ENCODE measurements around the gene ZNF644. TPM values are rescaled to one million over a fixed set of nuclear protein-coding genes. Genes with fewer than 3 reads are reported as not detected.
A peak's percentile ranks its signal among the peaks of the same experiment; 100 is the strongest.
"Not testable (repeated sequence)": the region's sequence is repeated elsewhere in the genome, so short reads cannot be mapped to it uniquely, and the experiment has no call there.

ZNF644 gene
- 38.5 and 50.4 TPM in 2 replicates for total RNA-seq

DNA sequence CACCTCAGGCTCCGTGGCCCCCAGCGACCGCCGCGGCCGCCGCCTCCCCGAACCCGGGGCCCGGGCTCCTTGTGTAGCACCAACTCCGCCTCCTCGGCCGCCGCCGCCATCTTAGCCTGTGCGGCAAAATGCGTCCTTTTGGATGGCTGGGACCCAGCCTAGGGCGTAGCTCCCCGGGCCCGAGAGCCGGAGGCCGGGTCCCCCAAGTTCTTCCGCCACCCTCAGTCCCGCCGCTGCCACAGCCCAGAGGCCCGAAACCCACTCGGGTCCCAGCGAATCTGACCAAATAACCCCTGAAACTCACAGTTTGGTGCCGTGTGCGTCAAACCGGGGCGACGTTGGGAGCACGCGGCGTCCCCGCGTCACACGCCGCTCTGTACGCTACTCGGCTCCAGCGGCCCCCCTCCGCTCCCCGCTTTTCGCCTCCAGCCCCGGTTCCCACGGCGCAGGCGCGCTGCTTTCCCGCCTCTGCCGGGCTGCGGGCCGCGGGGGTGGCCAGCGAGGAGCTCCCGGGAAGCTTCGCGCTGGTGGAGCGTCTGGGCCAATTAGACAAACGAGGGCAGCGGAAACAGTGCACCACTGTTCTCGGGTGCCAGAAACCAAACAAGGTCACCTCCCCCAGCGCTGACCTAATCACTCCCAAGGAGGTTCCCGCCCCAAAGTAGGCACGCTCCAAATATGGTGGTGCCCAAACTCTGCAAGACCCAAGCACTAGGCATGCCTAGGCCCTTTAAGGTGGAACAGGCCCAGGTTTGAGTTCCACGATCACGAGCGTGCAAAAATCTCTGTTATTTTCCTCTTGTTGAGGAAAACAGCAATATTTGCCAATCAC is at the start of gene ZNF644:
Gene ZNF644, minus strand, starts transcription at position 350 of the 832 bp plus-strand sequence. CDS start 39,682 bp downstream, outside the sequence.
- peak; percentile 69 for DNase-seq (ENCODE audit: low read depth)
- Histone ChIP-seq H3K36me3 (ENCODE audit: control insufficient read depth, insufficient read depth, low read length) (no peaks in the 10 kb centered on the region), H3K27me3 (ENCODE audit: control insufficient read depth, insufficient read depth, low read length) (no peaks in the 10 kb centered on the region), H3K4me3 (ENCODE audit: low read depth, low read length) (peak within 1 kb of the TSS; percentile 95)
- TF ChIP-seq, protein P1, sequence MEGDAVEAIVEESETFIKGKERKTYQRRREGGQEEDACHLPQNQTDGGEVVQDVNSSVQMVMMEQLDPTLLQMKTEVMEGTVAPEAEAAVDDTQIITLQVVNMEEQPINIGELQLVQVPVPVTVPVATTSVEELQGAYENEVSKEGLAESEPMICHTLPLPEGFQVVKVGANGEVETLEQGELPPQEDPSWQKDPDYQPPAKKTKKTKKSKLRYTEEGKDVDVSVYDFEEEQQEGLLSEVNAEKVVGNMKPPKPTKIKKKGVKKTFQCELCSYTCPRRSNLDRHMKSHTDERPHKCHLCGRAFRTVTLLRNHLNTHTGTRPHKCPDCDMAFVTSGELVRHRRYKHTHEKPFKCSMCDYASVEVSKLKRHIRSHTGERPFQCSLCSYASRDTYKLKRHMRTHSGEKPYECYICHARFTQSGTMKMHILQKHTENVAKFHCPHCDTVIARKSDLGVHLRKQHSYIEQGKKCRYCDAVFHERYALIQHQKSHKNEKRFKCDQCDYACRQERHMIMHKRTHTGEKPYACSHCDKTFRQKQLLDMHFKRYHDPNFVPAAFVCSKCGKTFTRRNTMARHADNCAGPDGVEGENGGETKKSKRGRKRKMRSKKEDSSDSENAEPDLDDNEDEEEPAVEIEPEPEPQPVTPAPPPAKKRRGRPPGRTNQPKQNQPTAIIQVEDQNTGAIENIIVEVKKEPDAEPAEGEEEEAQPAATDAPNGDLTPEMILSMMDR (IDR thresholded peaks at IDR 0.05; ENCODE audit: insufficient read depth, low read length, poor library complexity, severe bottlenecking), result no peak

DNA sequence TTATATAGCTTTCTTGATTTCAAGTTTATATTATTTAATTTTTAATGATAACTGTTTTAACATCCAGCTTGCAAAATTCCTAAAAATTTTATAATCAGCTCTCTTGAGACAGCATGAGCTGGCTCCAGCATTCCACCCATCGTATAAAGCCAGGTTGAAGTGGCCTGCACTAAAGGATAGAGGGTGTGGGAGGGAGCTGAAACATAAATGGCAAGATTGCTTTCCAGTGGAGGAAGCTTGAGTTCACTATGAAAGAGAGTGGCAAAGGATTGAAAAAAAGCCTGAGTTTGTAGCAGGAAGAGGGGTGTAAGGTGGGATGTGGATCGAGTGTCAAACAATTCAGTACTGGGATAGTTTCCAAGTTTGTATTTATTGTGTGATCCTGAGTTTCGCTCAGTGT is 48.5 kb upstream of the ZNF644 start:
- TF ChIP-seq, protein P1 (IDR thresholded peaks at IDR 0.05; ENCODE audit: insufficient read depth, low read length, poor library complexity, severe bottlenecking), result no peak
- no peak for DNase-seq (ENCODE audit: low read depth)
- H3K27me3 ChIP-seq (ENCODE audit: control insufficient read depth, insufficient read depth, low read length), result no peaks in the 10 kb centered on the region
- no peak overlapping the region for H3K4me3 ChIP-seq (ENCODE audit: low read depth, low read length)
- no peaks in the 10 kb centered on the region for H3K36me3 ChIP-seq (ENCODE audit: control insufficient read depth, insufficient read depth, low read length)

DNA sequence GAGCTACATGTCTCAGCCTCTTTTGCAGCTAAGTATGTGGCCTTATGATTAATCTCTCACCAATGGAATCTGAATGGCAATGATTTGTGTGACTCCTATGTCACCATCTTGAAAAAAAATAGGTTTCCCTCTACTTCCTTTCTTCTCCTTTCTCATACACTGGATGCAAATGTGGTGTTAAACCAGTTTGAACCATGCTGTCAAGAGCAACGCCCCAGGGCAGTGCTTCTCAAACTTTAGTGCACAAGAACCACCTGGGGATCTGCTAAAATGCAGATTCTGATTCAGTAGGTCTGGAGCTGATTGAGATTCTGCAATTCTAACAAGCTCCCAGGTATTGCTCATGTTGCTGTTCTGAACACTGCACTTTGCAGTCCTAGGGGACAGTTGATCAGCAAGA is 44.7 kb upstream of the ZNF644 start:
- TF ChIP-seq, protein P1 (IDR thresholded peaks at IDR 0.05; ENCODE audit: insufficient read depth, low read length, poor library complexity, severe bottlenecking), result no peak
- Histone ChIP-seq H3K4me3 (ENCODE audit: low read depth, low read length) (no peak overlapping the region), H3K27me3 (ENCODE audit: control insufficient read depth, insufficient read depth, low read length) (no peaks in the 10 kb centered on the region), H3K36me3 (ENCODE audit: control insufficient read depth, insufficient read depth, low read length) (no peaks in the 10 kb centered on the region)
- DNase-seq (ENCODE audit: low read depth), result no peak

DNA sequence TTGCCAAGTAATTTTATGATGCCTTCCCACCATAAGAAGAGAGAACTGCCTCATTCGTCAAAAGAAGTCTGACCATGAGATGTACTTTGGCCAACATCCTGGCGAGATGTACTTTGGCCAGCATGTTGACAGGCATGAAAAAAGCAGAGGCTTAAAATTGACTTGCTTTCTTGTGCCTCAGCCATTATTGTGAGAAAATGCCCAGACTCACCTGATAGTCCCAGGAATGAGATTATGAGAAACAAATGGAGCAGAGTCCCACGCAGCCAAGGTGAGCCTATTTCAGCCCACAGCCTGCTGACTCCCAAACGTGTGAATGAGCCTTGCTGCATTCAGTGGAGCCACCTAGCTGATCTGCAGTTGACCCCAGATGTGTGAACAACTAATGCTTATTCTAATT is 43.5 kb upstream of the ZNF644 start:
- TF ChIP-seq, protein P1 (IDR thresholded peaks at IDR 0.05; ENCODE audit: insufficient read depth, low read length, poor library complexity, severe bottlenecking), result no peak
- no peak for DNase-seq (ENCODE audit: low read depth)
- Histone ChIP-seq H3K27me3 (ENCODE audit: control insufficient read depth, insufficient read depth, low read length) (no peaks in the 10 kb centered on the region), H3K4me3 (ENCODE audit: low read depth, low read length) (no peak overlapping the region), H3K36me3 (ENCODE audit: control insufficient read depth, insufficient read depth, low read length) (no peaks in the 10 kb centered on the region)

DNA sequence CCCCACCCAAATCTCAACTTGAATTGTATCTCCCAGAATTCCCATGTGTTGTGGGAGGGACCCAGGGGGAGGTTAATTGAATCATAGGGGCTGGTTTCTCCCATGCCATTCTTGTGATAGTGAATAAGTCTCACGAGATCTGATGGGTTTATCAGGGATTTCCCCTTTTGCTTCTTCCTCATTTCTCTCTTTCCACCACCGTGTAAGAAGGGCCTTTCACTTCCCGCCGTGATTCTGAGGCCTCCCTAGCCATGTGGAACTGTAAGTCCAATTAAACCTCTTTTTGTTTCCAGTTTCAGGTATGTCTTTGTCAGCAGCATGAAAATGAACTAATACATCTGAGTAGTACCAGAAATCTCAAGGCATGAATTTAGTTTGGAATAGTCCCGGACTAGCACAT is 41.6 kb upstream of the ZNF644 start:
- not testable (repeated sequence) for H3K36me3 ChIP-seq (ENCODE audit: control insufficient read depth, insufficient read depth, low read length); H3K27me3 ChIP-seq (ENCODE audit: control insufficient read depth, insufficient read depth, low read length); H3K4me3 ChIP-seq (ENCODE audit: low read depth, low read length); DNase-seq (ENCODE audit: low read depth)

DNA sequence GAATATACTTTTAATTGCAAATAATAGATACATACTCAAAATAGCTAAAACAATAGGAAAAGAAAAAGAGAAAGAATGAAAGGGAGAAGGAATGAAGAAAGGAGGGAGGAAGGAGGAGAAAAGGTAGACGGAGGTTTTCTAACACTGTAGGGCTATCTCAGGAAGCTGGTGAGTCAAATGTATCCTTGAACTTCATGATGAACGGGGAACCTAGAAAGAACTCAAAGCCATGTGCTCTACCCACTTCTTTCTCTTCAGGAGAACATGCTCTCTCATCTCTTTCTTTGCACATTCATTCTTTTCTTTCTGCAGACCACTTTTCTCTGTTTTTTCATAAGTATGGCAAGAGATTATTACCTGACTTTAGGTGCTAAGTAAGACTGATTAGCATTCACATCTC is 37.3 kb upstream of the ZNF644 start:
- Histone ChIP-seq H3K36me3 (ENCODE audit: control insufficient read depth, insufficient read depth, low read length) (no peaks in the 10 kb centered on the region), H3K27me3 (ENCODE audit: control insufficient read depth, insufficient read depth, low read length) (no peaks in the 10 kb centered on the region)
- TF ChIP-seq, protein P1 (IDR thresholded peaks at IDR 0.05; ENCODE audit: insufficient read depth, low read length, poor library complexity, severe bottlenecking), result no peak

More for the DNA sequence above, 37.3 kb upstream of the ZNF644 start:
- no peak for DNase-seq (ENCODE audit: low read depth)
- H3K4me3 ChIP-seq (ENCODE audit: low read depth, low read length), result no peak overlapping the region
